DMS53 (cell line): Measurements from ENCODE around the gene JMJD4.

ENCODE experiments used
- DNase-seq: peaks from one replicate; lab custom pipeline; 2025; lab: John Stamatoyannopoulos, UW

The JMJD4 gene

DNA sequence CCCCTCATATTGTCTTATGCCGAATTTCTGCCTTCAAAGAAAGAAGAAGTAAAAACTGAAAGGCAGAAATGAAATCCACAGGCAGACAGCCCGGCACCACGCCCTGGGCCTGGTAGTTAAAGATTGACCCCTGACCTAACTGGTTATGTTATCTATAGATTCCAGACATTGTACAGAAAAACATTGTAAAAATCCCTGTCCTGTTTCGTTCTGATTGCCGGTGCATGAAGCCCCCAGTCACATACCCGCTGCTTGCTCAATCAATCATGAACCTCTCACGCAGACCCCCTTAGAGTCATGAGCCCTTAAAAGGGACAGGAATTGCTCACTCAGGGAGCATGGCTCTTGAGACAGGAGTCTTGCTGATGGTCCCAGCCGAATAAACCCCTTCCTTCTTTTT is 49.3 kb downstream of the JMJD4 start:
- no peak for DNase-seq
